Globus pallidus (tissue), 1 donor: ENCODE results near the gene THAP10.
"Not testable (repeated sequence)": the region's sequence is repeated elsewhere in the genome, so short reads cannot be mapped to it uniquely, and the experiment has no call there.

ENCODE experiments used
- DNase-seq: peaks from one replicate; pipeline ENCODE4 v3.0.0-alpha.2; 2015; ENCODE audit warnings: low spot score

The THAP10 gene

GRCh38 chr15:70876683-70877082 is 15.6 kb downstream of the THAP10 start:
- DNase-seq: no peak

- DNase-seq: no peak
Measured at GRCh38 chr15:70876011-70876410, 16.2 kb downstream of the THAP10 start.

GRCh38 chr15:70875001-70875782 is 17.0 kb downstream of the THAP10 start:
- peak; percentile 86 for DNase-seq

GRCh38 chr15:70873232-70874054 is 18.8 kb downstream of the THAP10 start:
- DNase-seq: no peak

GRCh38 chr15:70871490-70871889 is 20.7 kb downstream of the THAP10 start:
- not testable (repeated sequence) for DNase-seq

GRCh38 chr15:70870051-70870450 is 22.2 kb downstream of the THAP10 start:
- DNase-seq: no peak

GRCh38 chr15:70869346-70869745 is 22.9 kb downstream of the THAP10 start:
- no peak for DNase-seq

- no peak for DNase-seq
Measured at GRCh38 chr15:70867911-70868467, 24.2 kb downstream of the THAP10 start.

GRCh38 chr15:70866982-70867641 is 25.1 kb downstream of the THAP10 start:
- no peak for DNase-seq

GRCh38 chr15:70863450-70864218 is 28.6 kb downstream of the THAP10 start:
- peak; percentile 98 for DNase-seq

- DNase-seq: no peak
Measured at GRCh38 chr15:70859998-70860397, 32.2 kb downstream of the THAP10 start.

- DNase-seq: no peak
Measured at GRCh38 chr15:70859322-70859908, 32.8 kb downstream of the THAP10 start.

- not testable (repeated sequence) for DNase-seq
Measured at GRCh38 chr15:70858614-70859321, 33.5 kb downstream of the THAP10 start.

GRCh38 chr15:70857562-70858285 is 34.5 kb downstream of the THAP10 start:
- DNase-seq: no peak

- peak; percentile 83 for DNase-seq
Measured at GRCh38 chr15:70856884-70857561, 35.2 kb downstream of the THAP10 start.

GRCh38 chr15:70856177-70856883 is 35.9 kb downstream of the THAP10 start:
- no peak for DNase-seq

GRCh38 chr15:70855764-70856163 is 36.5 kb downstream of the THAP10 start:
- DNase-seq: no peak

GRCh38 chr15:70854666-70854976 is 37.6 kb downstream of the THAP10 start:
- no peak for DNase-seq
